ENCODE measurements around the gene KIAA0586. TPM values are rescaled to one million over a fixed set of nuclear protein-coding genes. Genes with fewer than 3 reads are reported as not detected.

The KIAA0586 gene
- total and polyA plus RNA-seq, 2 of the 13 experiments (the other 11 are each of a cell fraction or from before 2014, with no cell fraction given): 12.6 to 25.2 TPM

GRCh38 chr14:58427281-58428117, at the start of gene KIAA0586, which contains the start of gene TIMM9 (continued):
- 0 out of 2 replicates have a peak, but pooled peaks have one; percentile 27 for TF ChIP-seq ATF2 (CRISPR knock-in tag; IDR thresholded peaks at IDR 0.05)
- peak; percentile 98 for TF ChIP-seq CHD4 (IDR thresholded peaks at IDR 0.05; ENCODE audit: borderline replicate concordance, low read length)
- TF ChIP-seq KDM6A (CRISPR knock-in tag; IDR thresholded peaks at IDR 0.05; ENCODE audit: low read depth): no peak
- TF ChIP-seq ZNF775 (CRISPR knock-in tag; IDR thresholded peaks at IDR 0.05; ENCODE audit: borderline replicate concordance): no peak
- no peak for TF ChIP-seq ZNF30 (CRISPR knock-in tag; IDR thresholded peaks at IDR 0.05)
- TF ChIP-seq PLRG1 (conservative IDR thresholded peaks at IDR 0.05): no peak
- TF ChIP-seq ARHGAP35 (CRISPR knock-in tag; IDR thresholded peaks at IDR 0.05; ENCODE audit: borderline replicate concordance): no peak
- TF ChIP-seq RERE (CRISPR knock-in tag; IDR thresholded peaks at IDR 0.05; ENCODE audit: low read depth): no peak
- TF ChIP-seq ZNF780A (CRISPR knock-in tag; IDR thresholded peaks at IDR 0.05): no peak
- 0 out of 2 replicates have a peak, but pooled peaks have one; percentile 23 for TF ChIP-seq SNAPC2 (CRISPR knock-in tag; IDR thresholded peaks at IDR 0.05)
- no peak for TF ChIP-seq ZNF549 (CRISPR knock-in tag; IDR thresholded peaks at IDR 0.05)
- TF ChIP-seq RBM22 (optimal IDR thresholded peaks at IDR 0.05; ENCODE audit: low read length): no peak
- TF ChIP-seq ZNF318 (CRISPR knock-in tag; IDR thresholded peaks at IDR 0.05): no peak
- TF ChIP-seq NFKBIZ (CRISPR knock-in tag; IDR thresholded peaks at IDR 0.05): peak; percentile 54; the same call in 1 of the 2 replicates

All from HepG2 (cell line).